Vagina (tissue), 2 donors: ENCODE measurements around the gene FSTL3. TPM values are rescaled to one million over a fixed set of nuclear protein-coding genes. Genes with fewer than 3 reads are reported as not detected.
A peak's percentile ranks its signal among the peaks of the same experiment; 100 is the strongest.

Experiments
- DNase-seq, 2 donors: peaks; one replicate each; pipeline ENCODE4 v3.0.0-alpha.2; 2017; ENCODE audit errors: extremely low spot score in 2 of 2
- H3K27ac ChIP-seq: fragments of 200-600 bp; sonication (generic); one replicate; pipeline ENCODE4 v1.5.1; 2019
- H3K27me3 ChIP-seq: fragments of 200-600 bp; sonication (generic); one replicate; pipeline ENCODE4 v1.5.1; 2019
- H3K36me3 ChIP-seq, 2 donors: fragments of 200-600 bp; sonication (generic); one replicate each; pipeline ENCODE4 v1.5.1; 2017 to 2019
- H3K4me1 ChIP-seq: fragments of 200-600 bp; sonication (generic); one replicate; pipeline ENCODE4 v1.5.1; 2019
- H3K4me3 ChIP-seq, 2 donors: fragments of 200-600 bp; sonication (generic); 1 replicate in 1 of 2; 2 replicates in 1 of 2; pipeline ENCODE4 v1.5.1; 2016 to 2019
- H3K9me3 ChIP-seq: fragments of 200-600 bp; sonication (generic); one replicate; pipeline ENCODE4 v1.5.1; 2019
- POLR2A ChIP-seq, 2 donors: fragments of 450-650 bp; IDR thresholded peaks; one replicate each; pipeline ENCODE4 v1.6.1; 2017; ENCODE audit warnings: antibody characterized with exemption in 2 of 2, mild to moderate bottlenecking in 2 of 2, moderate library complexity in 2 of 2
- POLR2AphosphoS5 ChIP-seq, 2 donors: sonication (generic); formaldehyde crosslinking; IDR thresholded peaks; one replicate each; pipeline ENCODE4 v1.9.0; 2017; ENCODE audit warnings: antibody characterized with exemption in 2 of 2, mild to moderate bottlenecking in 2 of 2, low read depth in 1 of 2; ENCODE audit not compliant: insufficient read depth in 1 of 2
- intact Hi-C: fragments of 100-400 bp; cut with DNase I; formaldehyde crosslinking; loops from one replicate; pipeline ENCODE4 v1.15.1; 2023
- total RNA-seq: library from RNA; depleted of rRNA; stranded (reverse); fragments of >200 nt; gene quantifications from one replicate; pipeline ENCODE4 v1.2.3, GENCODE V29; 2016
- TF ChIP-seq, protein P1 (sequence below), 3 experiments: fragments of 450-650 bp in 2 of 3; fragments of 200-600 bp in 1 of 3; sonication (generic) in 1 of 3; IDR thresholded peaks; one replicate each; pipeline ENCODE4 v1.5.1; 2017 to 2019; ENCODE audit warnings: antibody characterized with exemption in 3 of 3, mild to moderate bottlenecking in 2 of 3, moderate library complexity in 2 of 3

Gene FSTL3
- total RNA-seq, 1 donor from 2014 or later: 129 TPM

DNA sequence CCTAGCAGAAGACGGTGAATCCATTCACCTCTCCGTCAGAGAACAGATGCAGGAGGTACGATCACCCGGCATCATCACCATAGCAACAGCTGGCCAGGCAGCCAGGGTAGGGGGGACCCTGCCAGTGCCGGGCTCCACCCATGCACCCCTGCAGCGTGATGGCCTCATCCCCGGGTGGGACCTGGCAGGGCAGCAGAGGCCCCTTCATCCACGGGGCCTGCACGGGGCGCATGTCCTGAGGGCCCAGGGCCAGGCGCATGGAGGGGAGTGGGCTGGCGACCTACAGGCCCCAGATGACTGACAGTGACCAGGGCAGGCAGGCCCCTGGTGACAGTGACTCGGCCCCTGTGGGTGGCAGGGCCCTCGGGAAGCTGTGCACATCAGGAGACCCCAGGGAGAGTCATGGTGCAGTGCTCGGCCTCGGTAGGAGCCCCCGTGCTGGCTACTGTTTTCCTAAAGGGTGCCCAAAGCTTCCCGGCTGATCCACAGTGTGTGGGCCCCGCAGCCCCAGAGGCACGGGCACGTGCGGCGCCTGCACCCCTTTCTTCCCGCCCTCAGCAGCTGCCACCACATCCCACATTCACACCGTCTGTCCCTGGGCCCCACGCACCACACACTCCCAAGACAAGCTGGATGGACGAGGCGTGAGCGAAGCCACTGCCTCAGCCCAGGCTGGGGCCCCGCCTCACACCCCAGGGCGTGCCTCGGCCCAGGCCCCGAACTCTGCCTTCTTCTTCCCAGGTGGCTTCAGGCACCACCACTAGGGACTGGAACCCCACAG, 17.9 kb upstream of the FSTL3 start:
- H3K4me1 ChIP-seq: peaks cover 53% of the 10 kb centered on the region
- DNase-seq: no peak
- no peak for TF ChIP-seq POLR2A (IDR thresholded peaks at IDR 0.05)
- TF ChIP-seq POLR2AphosphoS5 (IDR thresholded peaks at IDR 0.05; ENCODE audit: insufficient read depth in 1 of 2, low read depth in 1 of 2): no peak
- TF ChIP-seq, protein P1, sequence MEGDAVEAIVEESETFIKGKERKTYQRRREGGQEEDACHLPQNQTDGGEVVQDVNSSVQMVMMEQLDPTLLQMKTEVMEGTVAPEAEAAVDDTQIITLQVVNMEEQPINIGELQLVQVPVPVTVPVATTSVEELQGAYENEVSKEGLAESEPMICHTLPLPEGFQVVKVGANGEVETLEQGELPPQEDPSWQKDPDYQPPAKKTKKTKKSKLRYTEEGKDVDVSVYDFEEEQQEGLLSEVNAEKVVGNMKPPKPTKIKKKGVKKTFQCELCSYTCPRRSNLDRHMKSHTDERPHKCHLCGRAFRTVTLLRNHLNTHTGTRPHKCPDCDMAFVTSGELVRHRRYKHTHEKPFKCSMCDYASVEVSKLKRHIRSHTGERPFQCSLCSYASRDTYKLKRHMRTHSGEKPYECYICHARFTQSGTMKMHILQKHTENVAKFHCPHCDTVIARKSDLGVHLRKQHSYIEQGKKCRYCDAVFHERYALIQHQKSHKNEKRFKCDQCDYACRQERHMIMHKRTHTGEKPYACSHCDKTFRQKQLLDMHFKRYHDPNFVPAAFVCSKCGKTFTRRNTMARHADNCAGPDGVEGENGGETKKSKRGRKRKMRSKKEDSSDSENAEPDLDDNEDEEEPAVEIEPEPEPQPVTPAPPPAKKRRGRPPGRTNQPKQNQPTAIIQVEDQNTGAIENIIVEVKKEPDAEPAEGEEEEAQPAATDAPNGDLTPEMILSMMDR (IDR thresholded peaks at IDR 0.05): no peak
- peak overlapping the region; percentile 8 for H3K27ac ChIP-seq
- no peaks in the 10 kb centered on the region for H3K9me3 ChIP-seq
- intact Hi-C loops: no loop called here
- no peaks in the 10 kb centered on the region for H3K27me3 ChIP-seq
- H3K4me3 ChIP-seq: no peak overlapping the region
- H3K36me3 ChIP-seq: peaks cover 0 to 3% of the 10 kb centered on the region in 2 donors

DNA sequence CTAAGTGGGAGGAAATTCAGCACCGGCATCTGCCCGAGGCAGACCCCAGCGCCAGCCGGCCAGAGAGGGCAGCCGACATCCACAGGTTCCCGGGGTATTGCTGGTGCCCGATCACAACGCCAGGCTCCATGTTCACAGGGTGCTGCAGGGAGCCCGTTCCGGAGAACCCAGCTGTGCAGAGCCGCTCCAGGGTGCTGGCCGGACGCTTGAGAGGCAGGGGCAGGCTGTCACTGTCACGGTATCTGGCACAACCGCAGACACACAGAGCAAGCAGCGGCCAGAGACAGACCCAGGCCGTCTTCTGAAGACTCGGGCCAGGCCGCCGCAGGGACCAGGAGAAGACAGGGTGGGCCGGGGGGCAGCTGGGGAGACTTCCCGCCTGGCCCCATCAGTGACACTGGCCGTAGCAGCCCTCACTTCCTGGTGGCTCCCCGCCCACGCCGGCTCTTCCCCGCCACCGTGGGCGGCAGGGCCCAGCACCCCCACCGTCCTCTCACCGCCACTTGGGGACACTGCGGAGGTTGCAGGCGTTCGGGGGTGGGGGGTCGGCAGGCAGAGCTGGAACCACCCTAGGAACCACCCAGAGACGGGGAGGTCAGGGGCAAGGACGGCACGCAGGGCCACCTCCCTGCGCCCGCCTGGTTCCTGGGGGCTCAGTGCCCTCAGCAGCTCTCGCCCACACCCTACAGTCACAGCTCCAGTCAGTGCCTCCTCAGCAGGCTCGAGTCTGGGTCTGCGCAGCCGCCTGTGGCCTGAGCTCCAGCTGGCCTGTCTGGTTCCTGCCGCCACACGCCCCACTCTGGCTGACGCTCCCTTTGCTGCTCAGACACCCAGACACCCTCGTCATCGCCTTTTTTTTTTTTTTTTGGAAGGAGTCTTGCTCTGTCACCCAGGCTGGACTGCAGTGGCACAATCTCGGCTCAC, 17.0 kb upstream of the FSTL3 start:
- TF ChIP-seq, protein P1 (IDR thresholded peaks at IDR 0.05): no peak
- peak in 1 of 2 donors; percentile 45 for TF ChIP-seq POLR2AphosphoS5 (IDR thresholded peaks at IDR 0.05; ENCODE audit: insufficient read depth in 1 of 2, low read depth in 1 of 2)
- Histone ChIP-seq H3K27ac (peak overlapping the region; percentile 8), H3K27me3 (no peaks in the 10 kb centered on the region), H3K9me3 (no peaks in the 10 kb centered on the region), H3K4me3 (peak overlapping the region; percentile 11 to 17), H3K4me1 (peaks cover 62% of the 10 kb centered on the region), H3K36me3 (no peaks in the 10 kb centered on the region)
- DNase-seq: no peak
- intact Hi-C loops: no loop called here

DNA sequence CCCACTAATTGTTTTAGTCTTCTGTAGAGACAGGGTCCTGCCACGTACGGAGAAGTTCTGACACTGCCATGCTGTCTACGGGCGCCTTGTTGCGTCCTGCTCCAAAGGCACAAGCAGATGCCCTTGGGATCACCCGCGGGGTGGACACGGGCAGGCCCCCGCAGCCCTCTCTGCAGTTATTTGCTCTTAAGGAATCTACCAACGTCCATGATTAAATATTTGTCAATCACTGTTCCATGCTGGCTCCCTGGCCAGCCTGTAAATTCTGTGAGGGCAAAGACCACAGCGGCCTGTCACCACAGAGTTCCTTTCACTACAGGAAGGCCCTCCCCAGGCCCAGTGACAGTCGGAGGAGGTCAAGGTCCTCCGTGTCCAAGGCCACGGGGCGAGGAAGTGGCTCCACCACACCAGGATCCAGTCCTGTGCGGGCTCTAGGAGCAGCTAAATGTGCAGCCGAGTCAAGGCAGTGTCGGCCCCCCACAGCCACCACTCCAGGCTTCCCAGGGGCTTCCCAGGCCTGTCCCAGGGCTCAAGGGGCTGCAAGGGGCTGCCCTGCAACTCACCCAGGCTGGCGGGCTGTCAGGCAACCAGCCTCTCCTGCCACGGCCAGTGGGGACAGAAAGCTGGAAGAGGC, 15.3 kb upstream of the FSTL3 start:
- peak overlapping the region; percentile 66 to 74 for H3K4me3 ChIP-seq
- TF ChIP-seq POLR2A (IDR thresholded peaks at IDR 0.05) (no peak), POLR2AphosphoS5 (IDR thresholded peaks at IDR 0.05; ENCODE audit: insufficient read depth in 1 of 2, low read depth in 1 of 2) (no peak)
- TF ChIP-seq, protein P1 (IDR thresholded peaks at IDR 0.05): no peak
- H3K9me3 ChIP-seq: no peaks in the 10 kb centered on the region
- H3K36me3 ChIP-seq: no peaks in the 10 kb centered on the region
- H3K4me1 ChIP-seq: peaks cover 72% of the 10 kb centered on the region
- intact Hi-C loops: loop anchor here (1.0 kb wide), 1 partner anchor 22 kb away; the partner anchor contains the start of gene FGF22
- no peaks in the 10 kb centered on the region for H3K27me3 ChIP-seq
- DNase-seq: no peak
- H3K27ac ChIP-seq: peak overlapping the region; percentile 93

DNA sequence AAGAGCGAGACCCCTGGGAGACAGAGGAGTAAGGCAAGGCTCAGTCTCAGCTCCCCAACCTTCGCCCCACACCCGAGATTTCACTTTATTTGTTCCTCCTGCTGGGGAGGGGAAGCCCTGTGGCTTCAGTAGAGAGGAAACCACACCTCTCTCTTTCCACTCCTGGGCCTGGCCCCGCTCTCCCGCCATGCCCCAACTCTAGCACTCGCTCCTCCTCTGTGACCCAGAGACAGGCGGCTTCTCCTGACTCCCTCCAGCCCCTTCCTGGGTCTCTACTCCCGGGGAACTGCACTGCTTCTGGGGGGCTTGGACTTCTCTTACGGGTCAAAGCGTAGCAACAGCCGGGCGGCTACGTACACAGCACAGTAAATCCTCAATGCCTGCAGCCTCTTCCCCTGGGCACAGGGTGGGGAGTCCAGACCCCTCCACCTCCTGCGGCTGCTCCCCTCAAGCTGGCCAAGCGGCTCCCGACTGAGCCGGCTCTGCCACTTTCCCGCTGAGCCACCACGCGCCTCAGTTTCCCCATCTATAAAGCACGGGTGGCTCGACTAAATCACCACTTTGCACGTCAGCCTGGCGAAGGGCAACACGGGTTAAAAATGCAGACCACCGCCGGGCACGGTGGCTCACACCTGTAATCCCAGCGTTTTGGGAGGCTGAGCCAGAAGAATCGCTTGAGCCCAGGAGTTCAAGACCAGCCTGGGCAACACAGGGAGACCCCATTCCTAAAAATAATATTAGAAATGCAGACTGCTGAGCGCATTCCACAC, 14.6 kb upstream of the FSTL3 start:
- no peaks in the 10 kb centered on the region for H3K9me3 ChIP-seq
- H3K27ac ChIP-seq: peak overlapping the region; percentile 93
- intact Hi-C loops: loop anchor here (1.0 kb wide), 1 partner anchor 22 kb away; the partner anchor contains the start of gene FGF22
- H3K27me3 ChIP-seq: no peaks in the 10 kb centered on the region
- H3K4me3 ChIP-seq: peak overlapping the region; percentile 66 to 74
- no peak for DNase-seq
- no peaks in the 10 kb centered on the region for H3K36me3 ChIP-seq
- TF ChIP-seq POLR2A (IDR thresholded peaks at IDR 0.05): no peak
- peaks cover 72% of the 10 kb centered on the region for H3K4me1 ChIP-seq
